Bronchial epithelial cell (primary cell): ENCODE results near the gene SMURF2. TPM values are rescaled to one million over a fixed set of nuclear protein-coding genes. Genes with fewer than 3 reads are reported as not detected.

ENCODE experiments used
- DNase-seq: peaks from one replicate; pipeline ENCODE4 v3.0.0-alpha.2; 2010; ENCODE audit warnings: low read depth
- FAIRE-seq: peaks from 2 replicates; lab custom pipeline; 2011; peaks lifted over from hg19 to GRCh38; lab: Jason Lieb, UNC
- H3K27me3 ChIP-seq: 2 replicates; pipeline ENCODE4 v1.5.1; 2011; ENCODE audit warnings: low read length; ENCODE audit not compliant: control insufficient read depth, insufficient read depth
- H3K36me3 ChIP-seq: 2 replicates; pipeline ENCODE4 v1.5.1; 2011; ENCODE audit warnings: low read length; ENCODE audit not compliant: control insufficient read depth, insufficient read depth
- H3K4me3 ChIP-seq: 2 replicates; pipeline ENCODE4 v1.5.1; 2011; ENCODE audit warnings: mild to moderate bottlenecking, low read depth, low read length, control low read depth
- CTCF ChIP-seq: IDR thresholded peaks from 2 replicates; pipeline ENCODE4 v1.5.1; 2011; ENCODE audit warnings: mild to moderate bottlenecking, moderate library complexity, low read length, control low read depth, inconsistent platforms; ENCODE audit not compliant: insufficient read depth, severe bottlenecking
- total RNA-seq: library from RNA; depleted of rRNA; stranded (reverse); fragments of >200 nt; gene quantifications from 2 replicates; pipeline ENCODE4 v1.2.1, GENCODE V29; 2014

Gene SMURF2
- total RNA-seq, 1 donor from 2014 or later = 52.4 TPM

- H3K27me3 ChIP-seq = no peaks in the 10 kb centered on the region
- TF ChIP-seq CTCF = no peak
- H3K36me3 ChIP-seq = peaks cover 20% of the 10 kb centered on the region
- FAIRE-seq (no peak), DNase-seq (no peak)
- no peak overlapping the region for H3K4me3 ChIP-seq
These were observed 126.8 kb downstream of the SMURF2 start for GRCh38 chr17:64535357-64535756.

- no peak overlapping the region for H3K4me3 ChIP-seq
- no peak for FAIRE-seq
- H3K36me3 ChIP-seq = peaks cover 20% of the 10 kb centered on the region
- peak; percentile 40 for TF ChIP-seq CTCF
- DNase-seq = peak; percentile 10
- no peaks in the 10 kb centered on the region for H3K27me3 ChIP-seq
These were observed 127.9 kb downstream of the SMURF2 start for GRCh38 chr17:64534187-64534586.

- TF ChIP-seq CTCF = no peak
- FAIRE-seq (no peak), DNase-seq (no peak)
- Histone ChIP-seq H3K27me3 (no peaks in the 10 kb centered on the region), H3K36me3 (peaks cover 20% of the 10 kb centered on the region), H3K4me3 (no peak overlapping the region)
These were observed 128.3 kb downstream of the SMURF2 start for GRCh38 chr17:64533784-64534183.

- Histone ChIP-seq H3K4me3 (no peak overlapping the region), H3K27me3 (no peaks in the 10 kb centered on the region), H3K36me3 (peaks cover 19% of the 10 kb centered on the region)
- TF ChIP-seq CTCF = no peak
- FAIRE-seq = no peak
- DNase-seq = no peak
These were observed 129.7 kb downstream of the SMURF2 start for GRCh38 chr17:64532409-64532808.

- TF ChIP-seq CTCF = no peak
- no peaks in the 10 kb centered on the region for H3K27me3 ChIP-seq
- H3K4me3 ChIP-seq = no peak overlapping the region
- DNase-seq = no peak
- H3K36me3 ChIP-seq = peaks cover 20% of the 10 kb centered on the region
- no peak for FAIRE-seq
These were observed 130.1 kb downstream of the SMURF2 start for GRCh38 chr17:64531955-64532371.

GRCh38 chr17:64529221-64529620, 132.9 kb downstream of the SMURF2 start:
- no peaks in the 10 kb centered on the region for H3K27me3 ChIP-seq
- H3K4me3 ChIP-seq = no peak overlapping the region
- FAIRE-seq = no peak
- DNase-seq = no peak
- no peak for TF ChIP-seq CTCF
- peaks cover 13% of the 10 kb centered on the region for H3K36me3 ChIP-seq
